BE2C (cell line): ENCODE results near the gene FOXN3.

Experiments used
- DNase-seq: peaks from one replicate; pipeline ENCODE4 v3.0.0-alpha.2; 2020
- H3K27me3 ChIP-seq: fragments of 250-450 bp; sonication (Bioruptor Pico); 2 replicates; pipeline ENCODE4 v1.5.1; 2020; ENCODE audit warnings: mild to moderate bottlenecking
- H3K36me3 ChIP-seq: fragments of 250-450 bp; sonication (Bioruptor Pico); 2 replicates; pipeline ENCODE4 v1.5.1; 2020; ENCODE audit warnings: mild to moderate bottlenecking
- H3K4me1 ChIP-seq: fragments of 250-450 bp; sonication (Bioruptor Pico); 2 replicates; pipeline ENCODE4 v1.5.1; 2020
- H3K4me3 ChIP-seq: 2 replicates; pipeline ENCODE4 v1.5.1; 2011; ENCODE audit warnings: low read depth, low read length
- H3K9me3 ChIP-seq: fragments of 250-450 bp; sonication (Bioruptor Pico); 2 replicates; pipeline ENCODE4 v1.5.1; 2020
- TF ChIP-seq, protein P1 (sequence below): IDR thresholded peaks from 2 replicates; pipeline ENCODE4 v1.5.1; 2012; ENCODE audit warnings: mild to moderate bottlenecking, low read depth, low read length

The FOXN3 gene

DNA sequence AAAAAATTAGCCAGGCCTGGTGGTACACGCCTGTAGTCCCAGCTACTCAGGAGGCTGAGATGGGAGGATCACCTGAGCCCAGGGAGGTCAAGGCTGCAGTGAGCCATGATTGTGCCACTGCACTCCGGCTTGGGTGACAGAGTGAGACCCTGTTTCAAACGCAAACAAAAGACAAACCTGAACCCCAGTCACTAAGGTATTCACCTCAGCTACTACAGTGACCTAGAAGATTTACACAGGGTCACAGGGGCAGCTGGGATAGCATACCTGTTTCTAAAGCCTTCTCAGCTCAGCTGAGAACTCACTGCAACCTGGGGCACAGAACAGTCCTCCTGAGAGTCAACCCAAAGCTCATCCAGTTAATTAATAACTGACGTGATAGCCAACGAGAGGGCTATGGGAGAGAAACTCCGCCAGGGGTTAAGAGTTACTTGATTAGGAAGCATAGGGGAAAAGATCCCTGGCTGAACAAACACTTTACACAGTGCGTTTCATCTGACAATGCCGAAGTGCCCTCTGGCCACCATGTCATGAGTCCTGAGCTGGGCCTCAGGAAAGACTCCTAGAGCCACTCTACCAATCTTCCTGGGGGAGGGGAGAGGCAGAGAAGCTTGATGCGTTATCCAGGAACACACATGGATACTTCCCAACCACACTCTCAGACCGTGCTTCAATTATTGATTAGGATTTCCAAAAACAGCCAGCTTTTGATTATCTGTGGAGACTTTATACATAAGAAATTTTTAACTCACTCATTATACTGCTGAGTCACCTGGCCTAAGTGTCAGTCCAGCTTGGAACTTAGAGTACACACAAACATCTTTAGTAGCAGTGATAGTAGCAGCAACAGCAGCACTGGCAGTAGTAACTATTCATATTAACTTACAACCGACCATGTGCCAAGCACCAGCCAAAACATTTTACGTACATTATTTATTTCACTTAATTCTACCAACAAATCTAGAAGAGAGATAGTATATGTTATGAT is 48.2 kb downstream of the FOXN3 start:
- TF ChIP-seq, protein P1, sequence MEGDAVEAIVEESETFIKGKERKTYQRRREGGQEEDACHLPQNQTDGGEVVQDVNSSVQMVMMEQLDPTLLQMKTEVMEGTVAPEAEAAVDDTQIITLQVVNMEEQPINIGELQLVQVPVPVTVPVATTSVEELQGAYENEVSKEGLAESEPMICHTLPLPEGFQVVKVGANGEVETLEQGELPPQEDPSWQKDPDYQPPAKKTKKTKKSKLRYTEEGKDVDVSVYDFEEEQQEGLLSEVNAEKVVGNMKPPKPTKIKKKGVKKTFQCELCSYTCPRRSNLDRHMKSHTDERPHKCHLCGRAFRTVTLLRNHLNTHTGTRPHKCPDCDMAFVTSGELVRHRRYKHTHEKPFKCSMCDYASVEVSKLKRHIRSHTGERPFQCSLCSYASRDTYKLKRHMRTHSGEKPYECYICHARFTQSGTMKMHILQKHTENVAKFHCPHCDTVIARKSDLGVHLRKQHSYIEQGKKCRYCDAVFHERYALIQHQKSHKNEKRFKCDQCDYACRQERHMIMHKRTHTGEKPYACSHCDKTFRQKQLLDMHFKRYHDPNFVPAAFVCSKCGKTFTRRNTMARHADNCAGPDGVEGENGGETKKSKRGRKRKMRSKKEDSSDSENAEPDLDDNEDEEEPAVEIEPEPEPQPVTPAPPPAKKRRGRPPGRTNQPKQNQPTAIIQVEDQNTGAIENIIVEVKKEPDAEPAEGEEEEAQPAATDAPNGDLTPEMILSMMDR = no peak
- H3K4me1 ChIP-seq = no peaks in the 10 kb centered on the region
- no peak for DNase-seq
- H3K4me3 ChIP-seq = no peak overlapping the region
- no peaks in the 10 kb centered on the region for H3K9me3 ChIP-seq
- H3K36me3 ChIP-seq = no peaks in the 10 kb centered on the region
- H3K27me3 ChIP-seq = no peaks in the 10 kb centered on the region

DNA sequence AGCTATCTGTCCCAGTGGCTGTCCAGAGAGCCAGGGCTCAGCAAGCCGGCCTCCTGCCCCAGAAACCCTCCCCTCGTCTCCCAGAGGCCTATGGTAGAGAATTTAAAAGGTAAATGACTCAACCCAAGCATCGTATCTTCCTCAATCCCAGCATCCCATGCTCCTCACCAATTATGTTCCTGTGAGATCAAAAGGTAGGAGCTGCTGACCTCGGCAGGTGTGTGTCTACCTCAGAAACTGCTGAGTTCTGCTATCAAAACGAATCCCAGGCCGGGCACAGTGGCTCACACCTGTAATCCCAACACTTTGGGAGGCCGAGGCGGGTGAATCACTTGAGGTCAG is 49.3 kb downstream of the FOXN3 start:
- Histone ChIP-seq H3K4me1 (no peaks in the 10 kb centered on the region), H3K4me3 (no peak overlapping the region), H3K27me3 (no peaks in the 10 kb centered on the region), H3K9me3 (no peaks in the 10 kb centered on the region), H3K36me3 (no peaks in the 10 kb centered on the region)
- no peak for DNase-seq
- TF ChIP-seq, protein P1 = no peak

DNA sequence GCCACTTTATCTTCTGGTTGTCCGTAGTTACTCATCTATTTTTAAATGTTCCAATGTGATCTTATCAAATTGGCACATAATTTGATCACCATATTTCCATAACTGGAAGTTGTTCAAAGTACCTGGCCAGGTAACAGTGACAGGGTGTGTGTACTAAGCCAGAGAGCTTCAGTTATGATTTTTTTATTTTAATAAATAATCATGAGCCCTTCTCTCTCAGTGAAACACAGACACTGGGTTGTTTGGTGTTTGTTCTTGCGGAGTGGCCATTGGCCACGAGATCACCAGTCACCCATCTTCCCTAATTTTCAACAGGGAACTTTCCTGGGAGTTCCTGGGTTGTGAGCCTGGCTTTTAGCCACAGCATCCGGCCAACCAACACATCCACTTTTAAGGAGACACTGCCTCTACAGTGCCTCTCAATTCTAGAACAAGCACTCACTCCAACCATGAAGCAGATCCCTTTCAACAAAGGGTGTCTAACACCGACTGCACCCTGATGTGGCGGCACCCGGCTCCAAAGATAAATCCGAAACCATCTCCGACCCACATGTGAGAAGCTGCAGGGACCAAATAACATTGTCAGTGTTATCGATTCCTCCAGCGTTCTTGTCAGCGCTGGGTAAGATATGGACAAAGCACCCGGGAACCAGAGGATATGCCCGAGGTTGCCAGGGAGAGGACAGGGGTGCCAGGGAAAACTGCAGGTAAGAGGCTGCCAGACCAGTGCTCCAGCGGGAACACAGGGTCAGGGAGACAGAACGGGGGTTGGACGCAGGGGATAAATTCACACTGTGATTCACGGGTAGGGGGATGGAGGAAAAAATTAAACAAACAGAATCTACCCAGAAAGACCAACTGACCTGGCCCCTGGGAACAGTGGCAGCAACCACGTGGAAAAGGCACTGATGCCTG is 49.9 kb downstream of the FOXN3 start:
- no peak for DNase-seq

GRCh38 chr14:89365061-89365801 is 51.8 kb downstream of the FOXN3 start:
- TF ChIP-seq, protein P1 = no peak
- no peaks in the 10 kb centered on the region for H3K4me1 ChIP-seq
- H3K27me3 ChIP-seq = no peaks in the 10 kb centered on the region
- H3K36me3 ChIP-seq = no peaks in the 10 kb centered on the region
- H3K4me3 ChIP-seq = no peak overlapping the region
- H3K9me3 ChIP-seq = no peaks in the 10 kb centered on the region
- DNase-seq = no peak

More for the DNA sequence above, 49.9 kb downstream of the FOXN3 start:
- H3K9me3 ChIP-seq = no peaks in the 10 kb centered on the region
- no peaks in the 10 kb centered on the region for H3K27me3 ChIP-seq
- TF ChIP-seq, protein P1 = no peak
- no peaks in the 10 kb centered on the region for H3K36me3 ChIP-seq
- H3K4me3 ChIP-seq = no peak overlapping the region
- H3K4me1 ChIP-seq = no peaks in the 10 kb centered on the region

- Histone ChIP-seq H3K27me3 (no peaks in the 10 kb centered on the region), H3K9me3 (no peaks in the 10 kb centered on the region), H3K4me1 (no peaks in the 10 kb centered on the region), H3K36me3 (no peaks in the 10 kb centered on the region), H3K4me3 (no peak overlapping the region)
- DNase-seq = no peak
- TF ChIP-seq, protein P1 = no peak
Observed at GRCh38 chr14:89364316-89364715, 52.7 kb downstream of the FOXN3 start.
